ENCODE results near the gene PIGH.

GRCh38 chr14:67566908-67567307 is 33.2 kb downstream of the PIGH start:
- no peak for TF ChIP-seq POLR2AphosphoS5 (IDR thresholded peaks at IDR 0.05; ENCODE audit: low read depth, low read length)
- TF ChIP-seq REST (IDR thresholded peaks at IDR 0.05; ENCODE audit: insufficient read depth in 1 of 2, low read depth in 2 of 2, low read length in 2 of 2) = no peak
- TF ChIP-seq TAF1 (IDR thresholded peaks at IDR 0.05; ENCODE audit: borderline replicate concordance, insufficient read depth, low read length) = no peak
